SK-N-SH treated with all-trans-retinoic acid at 6 μM for 48 hours (cell line): ENCODE data around the gene STX1B.

Experiments used
- ATAC-seq: fragments of 200-7000 bp; cut with Tn5 transposase; 3 replicates; pipeline ENCODE4 v1.9.1; 2020; ENCODE audit warnings: mild to moderate bottlenecking, moderate library complexity
- ARNTL ChIP-seq: fragments of 450-650 bp; formaldehyde crosslinking; IDR thresholded peaks from 2 replicates; pipeline ENCODE4 v1.5.0; 2020; ENCODE audit warnings: low read depth, mild to moderate bottlenecking, moderate library complexity, borderline replicate concordance
- BACH2 ChIP-seq: fragments of 250-450 bp; sonication (Bioruptor Pico); IDR thresholded peaks from 2 replicates; pipeline ENCODE4 v1.9.0; 2021; ENCODE audit warnings: mild to moderate bottlenecking, borderline replicate concordance
- CREB5 ChIP-seq: fragments of 250-450 bp; sonication (Bioruptor Pico); IDR thresholded peaks from 2 replicates; pipeline ENCODE4 v1.5.1; 2020; ENCODE audit warnings: low read depth, mild to moderate bottlenecking, moderate library complexity
- CSDC2 ChIP-seq: fragments of 250-450 bp; sonication (Bioruptor Pico); IDR thresholded peaks from 2 replicates; pipeline ENCODE4 v1.5.0; 2020; ENCODE audit warnings: mild to moderate bottlenecking, moderate library complexity
- ESRRG ChIP-seq: fragments of 250-450 bp; sonication (Bioruptor Pico); IDR thresholded peaks from 2 replicates; pipeline ENCODE4 v1.6.1; 2021; ENCODE audit warnings: mild to moderate bottlenecking
- GLIS3 ChIP-seq: fragments of 250-450 bp; sonication (Bioruptor Pico); IDR thresholded peaks from 2 replicates; pipeline ENCODE4 v1.5.0; 2020; ENCODE audit warnings: mild to moderate bottlenecking, moderate library complexity
- ISL1 ChIP-seq: fragments of 250-450 bp; sonication (Bioruptor Pico); IDR thresholded peaks from 2 replicates; pipeline ENCODE4 v2.1.2; 2022; ENCODE audit warnings: mild to moderate bottlenecking, moderate library complexity
- OSR1 ChIP-seq: fragments of 250-450 bp; sonication (Bioruptor Pico); IDR thresholded peaks from 2 replicates; pipeline ENCODE4 v1.8.0; 2022; ENCODE audit warnings: moderate library complexity, mild to moderate bottlenecking, inconsistent platforms
- POU6F1 ChIP-seq: fragments of 250-450 bp; sonication (Bioruptor Pico); IDR thresholded peaks from 2 replicates; pipeline ENCODE4 v1.8.0; 2021; ENCODE audit warnings: low read depth, mild to moderate bottlenecking, moderate library complexity, borderline replicate concordance
- PPARA ChIP-seq: fragments of 250-450 bp; sonication (Bioruptor Pico); IDR thresholded peaks from 2 replicates; pipeline ENCODE4 v1.5.0; 2020; ENCODE audit warnings: mild to moderate bottlenecking, borderline replicate concordance
- RARB ChIP-seq: fragments of 250-450 bp; sonication (Bioruptor Pico); IDR thresholded peaks from 2 replicates; pipeline ENCODE4 v1.8.0; 2021; ENCODE audit warnings: mild to moderate bottlenecking, moderate library complexity
- SNAI2 ChIP-seq: fragments of 250-450 bp; sonication (Bioruptor Pico); IDR thresholded peaks from 2 replicates; pipeline ENCODE4 v1.5.0; 2020; ENCODE audit warnings: mild to moderate bottlenecking, moderate library complexity
- TCF4 ChIP-seq: fragments of 250-450 bp; sonication (Bioruptor Pico); IDR thresholded peaks from 2 replicates; pipeline ENCODE4 v1.8.0; 2021; ENCODE audit warnings: mild to moderate bottlenecking, moderate library complexity, borderline replicate concordance
- TOX ChIP-seq: fragments of 250-450 bp; sonication (Bioruptor Pico); IDR thresholded peaks from 2 replicates; pipeline ENCODE4 v1.8.0; 2021; ENCODE audit warnings: mild to moderate bottlenecking, moderate library complexity, borderline replicate concordance
- TSHZ2 ChIP-seq: fragments of 250-450 bp; sonication (Bioruptor Pico); IDR thresholded peaks from 2 replicates; pipeline ENCODE4 v1.5.0; 2020; ENCODE audit warnings: mild to moderate bottlenecking, moderate library complexity
- ZC3H10 ChIP-seq: fragments of 250-450 bp; sonication (Bioruptor Pico); IDR thresholded peaks from 2 replicates; pipeline ENCODE4 v1.5.1; 2021; ENCODE audit warnings: mild to moderate bottlenecking, moderate library complexity
- ZFP3 ChIP-seq: fragments of 250-450 bp; sonication (Bioruptor Pico); IDR thresholded peaks from 2 replicates; pipeline ENCODE4 v1.5.0; 2020; ENCODE audit warnings: mild to moderate bottlenecking, moderate library complexity
- ZFP30 ChIP-seq: fragments of 450-650 bp; formaldehyde crosslinking; IDR thresholded peaks from 2 replicates; pipeline ENCODE4 v1.5.0; 2022; ENCODE audit warnings: mild to moderate bottlenecking, moderate library complexity
- ZNF565 ChIP-seq: fragments of 450-650 bp; formaldehyde crosslinking; conservative IDR thresholded peaks from 2 replicates; pipeline ENCODE4 v1.5.0; 2020; ENCODE audit warnings: low read depth, mild to moderate bottlenecking, moderate library complexity
- ZNF70 ChIP-seq: fragments of 450-650 bp; formaldehyde crosslinking; IDR thresholded peaks from 2 replicates; pipeline ENCODE4 v1.5.0; 2020; ENCODE audit warnings: mild to moderate bottlenecking, moderate library complexity
- ZNF8 ChIP-seq: fragments of 450-650 bp; formaldehyde crosslinking; IDR thresholded peaks from 2 replicates; pipeline ENCODE4 v1.5.0; 2020; ENCODE audit warnings: mild to moderate bottlenecking, moderate library complexity
- TF ChIP-seq, protein P1 (sequence below): fragments of 250-450 bp; sonication (Bioruptor Pico); IDR thresholded peaks from 2 replicates; pipeline ENCODE4 v1.5.1; 2021; ENCODE audit warnings: mild to moderate bottlenecking, moderate library complexity

The STX1B gene

GRCh38 chr16:30963925-30964511 lies 46.4 kb downstream of the STX1B start:
- TF ChIP-seq ZNF565 (CRISPR knock-in tag) (no peak), ZNF70 (CRISPR knock-in tag) (no peak), ZFP30 (CRISPR knock-in tag) (no peak), RARB (CRISPR knock-in tag) (no peak), BACH2 (CRISPR knock-in tag) (no peak), ZFP3 (CRISPR knock-in tag) (no peak), OSR1 (CRISPR knock-in tag) (no peak), ZNF8 (CRISPR knock-in tag) (no peak), ZC3H10 (CRISPR knock-in tag) (no peak), GLIS3 (CRISPR knock-in tag) (no peak), TSHZ2 (CRISPR knock-in tag) (no peak), ARNTL (CRISPR knock-in tag) (no peak), ISL1 (CRISPR knock-in tag) (no peak), CSDC2 (no peak), POU6F1 (CRISPR knock-in tag) (no peak), TOX (no peak)
- TF ChIP-seq, protein P1, sequence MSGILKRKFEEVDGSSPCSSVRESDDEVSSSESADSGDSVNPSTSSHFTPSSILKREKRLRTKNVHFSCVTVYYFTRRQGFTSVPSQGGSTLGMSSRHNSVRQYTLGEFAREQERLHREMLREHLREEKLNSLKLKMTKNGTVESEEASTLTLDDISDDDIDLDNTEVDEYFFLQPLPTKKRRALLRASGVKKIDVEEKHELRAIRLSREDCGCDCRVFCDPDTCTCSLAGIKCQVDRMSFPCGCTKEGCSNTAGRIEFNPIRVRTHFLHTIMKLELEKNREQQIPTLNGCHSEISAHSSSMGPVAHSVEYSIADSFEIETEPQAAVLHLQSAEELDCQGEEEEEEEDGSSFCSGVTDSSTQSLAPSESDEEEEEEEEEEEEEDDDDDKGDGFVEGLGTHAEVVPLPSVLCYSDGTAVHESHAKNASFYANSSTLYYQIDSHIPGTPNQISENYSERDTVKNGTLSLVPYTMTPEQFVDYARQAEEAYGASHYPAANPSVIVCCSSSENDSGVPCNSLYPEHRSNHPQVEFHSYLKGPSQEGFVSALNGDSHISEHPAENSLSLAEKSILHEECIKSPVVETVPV = no peak
- ATAC-seq = no peak

DNA sequence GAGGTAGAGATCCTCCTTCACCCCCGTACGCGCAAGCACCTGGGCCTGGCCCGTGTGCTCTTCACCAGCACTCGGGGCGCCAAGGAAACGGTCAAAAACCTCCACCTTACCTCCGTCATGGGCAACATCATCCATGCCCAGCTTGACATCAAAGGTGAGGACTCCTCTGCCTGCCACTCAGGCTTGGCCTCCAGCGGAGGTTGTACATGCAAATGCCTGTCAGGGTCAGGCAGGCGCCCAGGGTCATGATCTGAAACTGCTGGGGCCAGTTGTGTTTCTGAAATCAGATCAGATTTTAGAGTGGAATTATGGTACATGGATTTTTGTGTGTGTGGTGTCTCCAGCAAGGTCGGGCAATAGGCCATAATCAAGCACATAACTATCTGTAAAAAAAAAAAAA lies 49.1 kb downstream of the STX1B start:
- ATAC-seq = no peak

DNA sequence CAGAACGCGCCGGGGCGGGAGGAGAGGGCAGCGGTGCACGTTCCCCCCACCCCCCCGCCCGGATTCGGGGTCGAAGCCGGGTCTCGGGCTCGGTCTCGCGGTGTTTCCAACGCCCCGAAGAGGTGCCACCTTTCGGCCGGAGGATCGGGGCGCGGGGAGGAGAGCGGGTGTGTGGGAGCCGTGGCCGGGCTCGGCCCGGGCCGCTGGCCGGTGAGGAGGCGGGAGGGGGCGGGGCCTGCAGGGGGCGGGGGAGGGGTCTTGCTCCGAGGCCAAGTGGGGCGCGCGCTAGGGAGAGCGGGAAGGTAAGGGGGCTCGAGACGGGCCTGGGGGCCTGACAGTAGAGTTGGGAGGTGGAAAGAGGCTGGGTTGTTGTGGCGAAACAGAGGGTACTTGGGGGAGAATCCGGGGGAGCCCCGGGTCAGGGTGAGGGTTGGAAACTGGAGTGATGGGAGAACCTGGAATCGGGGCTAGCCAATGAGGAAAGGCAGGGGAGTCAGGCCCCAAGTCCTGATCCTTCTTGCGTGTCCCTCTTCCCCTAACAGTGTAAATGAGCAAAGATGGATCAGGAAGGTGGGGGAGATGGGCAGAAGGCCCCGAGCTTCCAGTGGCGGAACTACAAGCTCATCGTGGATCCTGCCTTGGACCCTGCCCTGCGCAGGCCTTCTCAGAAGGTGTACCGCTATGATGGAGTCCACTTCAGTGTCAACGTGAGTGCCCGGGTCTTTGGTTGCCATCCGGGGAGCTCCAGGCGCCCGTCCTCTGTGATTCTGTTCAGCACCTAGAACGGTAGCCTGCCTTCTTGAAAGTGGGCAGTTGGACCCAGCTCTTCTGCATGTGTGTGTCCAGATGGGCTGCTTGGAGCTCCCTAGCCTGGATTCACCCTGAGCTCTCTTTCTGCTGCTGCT lies 52.0 kb downstream of the STX1B start:
- ATAC-seq = peak; percentile 25
- TF ChIP-seq ISL1 (CRISPR knock-in tag) (no peak), CSDC2 (no peak), TSHZ2 (CRISPR knock-in tag) (no peak), TCF4 (no peak), ZNF8 (CRISPR knock-in tag) (no peak), BACH2 (CRISPR knock-in tag) (no peak), PPARA (CRISPR knock-in tag) (no peak), OSR1 (CRISPR knock-in tag) (no peak), ZNF70 (CRISPR knock-in tag) (no peak), CREB5 (CRISPR knock-in tag) (no peak), SNAI2 (CRISPR knock-in tag) (no peak), ZNF565 (CRISPR knock-in tag) (no peak), ZFP3 (CRISPR knock-in tag) (no peak), TOX (no peak), POU6F1 (CRISPR knock-in tag) (no peak)
- TF ChIP-seq, protein P1 = no peak

More for the DNA sequence above, 49.1 kb downstream of the STX1B start:
- TF ChIP-seq TOX (no peak), ESRRG (no peak), ZFP3 (CRISPR knock-in tag) (no peak), ZNF70 (CRISPR knock-in tag) (no peak)
- TF ChIP-seq, all 23 proteins: peak for 0
